K562 (cell line): ENCODE results near the gene ZDHHC12. TPM values are rescaled to one million over a fixed set of nuclear protein-coding genes. Genes with fewer than 3 reads are reported as not detected.

Experiments
- ARID2 ChIP-seq: fragments of 450-650 bp; IDR thresholded peaks from 2 replicates; pipeline ENCODE4 v1.6.1; 2017; ENCODE audit warnings: antibody characterized with exemption, mild to moderate bottlenecking
- ASH1L ChIP-seq: fragments of 450-650 bp; IDR thresholded peaks from 2 replicates; pipeline ENCODE4 v1.6.1; 2018; ENCODE audit warnings: borderline replicate concordance, mild to moderate bottlenecking, low read depth; ENCODE audit not compliant: partially characterized antibody
- DEAF1 ChIP-seq: fragments of 450-650 bp; formaldehyde crosslinking; IDR thresholded peaks from 2 replicates; pipeline ENCODE4 v1.4.0; 2020; ENCODE audit warnings: mild to moderate bottlenecking, moderate library complexity
- EP300 ChIP-seq: IDR thresholded peaks from 2 replicates; pipeline ENCODE4 v1.6.1; 2012; ENCODE audit warnings: low read length, improper control_type of control experiment
- GTF2F1 ChIP-seq: IDR thresholded peaks from 2 replicates; pipeline ENCODE4 v1.6.1; 2011; ENCODE audit warnings: low read depth, low read length, improper control_type of control experiment
- HDAC6 ChIP-seq: IDR thresholded peaks from 2 replicates; pipeline ENCODE4 v1.6.1; 2012; ENCODE audit warnings: low read depth, mild to moderate bottlenecking, control low read depth, inconsistent platforms, low read length, moderate library complexity
- HINFP ChIP-seq: fragments of 450-650 bp; conservative IDR thresholded peaks from 2 replicates; pipeline ENCODE4 v1.6.1; 2016; ENCODE audit warnings: missing genetic modification characterization, low read depth, mild to moderate bottlenecking, control low read depth, missing compliant biosample characterization
- LCOR ChIP-seq: sonication (generic); formaldehyde crosslinking; IDR thresholded peaks from 2 replicates; pipeline ENCODE4 v1.8.0; 2022; ENCODE audit warnings: mild to moderate bottlenecking, missing genetic modification reagents
- MBD1 ChIP-seq: fragments of 250-450 bp; sonication (Bioruptor Pico); IDR thresholded peaks from 2 replicates; pipeline ENCODE4 v1.8.0; 2022; ENCODE audit warnings: inconsistent platforms
- MEF2A ChIP-seq: IDR thresholded peaks from 2 replicates; pipeline ENCODE4 v1.6.1; 2011; ENCODE audit warnings: low read depth, mild to moderate bottlenecking, low read length, moderate library complexity; ENCODE audit not compliant: control insufficient read depth
- RB1 ChIP-seq: fragments of 450-650 bp; IDR thresholded peaks from 2 replicates; pipeline ENCODE4 v1.6.1; 2017; ENCODE audit warnings: low read depth, mild to moderate bottlenecking
- RBM14 ChIP-seq: fragments of 200-400 bp; formaldehyde crosslinking; IDR thresholded peaks from 2 replicates; pipeline ENCODE4 v1.6.1; 2018; ENCODE audit warnings: low read depth, mild to moderate bottlenecking, low read length, moderate library complexity, borderline replicate concordance; ENCODE audit not compliant: insufficient read depth
- TCFL5 ChIP-seq: fragments of 250-450 bp; sonication (Bioruptor Pico); conservative IDR thresholded peaks from 2 replicates; pipeline ENCODE4 v1.6.1; 2021; ENCODE audit warnings: mild to moderate bottlenecking, moderate library complexity, matching md5 sums
- ZNF224 ChIP-seq: sonication (generic); formaldehyde crosslinking; IDR thresholded peaks from 2 replicates; pipeline ENCODE4 v1.8.0; 2022; ENCODE audit warnings: mild to moderate bottlenecking, missing genetic modification reagents
- ZNF311 ChIP-seq: fragments of 250-450 bp; sonication (Bioruptor Pico); IDR thresholded peaks from 2 replicates; pipeline ENCODE4 v1.4.0; 2020; ENCODE audit warnings: mild to moderate bottlenecking, moderate library complexity
- ZNF830 ChIP-seq: fragments of 250-450 bp; sonication (Bioruptor Pico); IDR thresholded peaks from 2 replicates; pipeline ENCODE4 v1.5.0; 2021; ENCODE audit warnings: mild to moderate bottlenecking
- polyA plus RNA-seq, 8 experiments: library from polyadenylated mRNA; depleted of rRNA in 4 of 8; stranded (reverse) in 5 of 8; unstranded in 3 of 8; fragments of >200 nt; fragmentation: Nextera tagmentation in 2 of 8; fragmentation: Illumina TruSeq in 1 of 8; extraction: Ambion mirVana in 2 of 8; extraction: Trizol in 1 of 8; gene quantifications; 2 replicates each; pipeline versions ENCODE4 v1.2.1 to v1.2.3, GENCODE V29; 2011 to 2014; ENCODE audit warnings: inconsistent platforms in 1 of 8, missing spikeins in 1 of 8
- total RNA-seq, 7 experiments: library from RNA; depleted of rRNA in 6 of 7; stranded (reverse); fragments of >200 nt in 6 of 7; fragmentation: Illumina TruSeq in 2 of 7; extraction: Trizol in 2 of 7; gene quantifications; 2 replicates each; pipeline versions ENCODE4 v1.2.1 to v1.2.3, GENCODE V29; 2011 to 2021; ENCODE audit warnings: low replicate concordance in 1 of 7
- TF ChIP-seq, protein P1 (sequence below), 3 experiments: IDR thresholded peaks in 2 of 3; conservative IDR thresholded peaks in 1 of 3; 2 replicates each; pipeline ENCODE4 v1.5.1; 2011 to 2012; ENCODE audit warnings: low read length in 3 of 3, mild to moderate bottlenecking in 3 of 3, control low read depth in 2 of 3, improper control_type of control experiment in 1 of 3, inconsistent platforms in 1 of 3, low read depth in 1 of 3, mixed read lengths in 1 of 3, moderate library complexity in 1 of 3; ENCODE audit not compliant: insufficient read depth in 2 of 3
- TF ChIP-seq, protein P2 (sequence below): fragments of 250-450 bp; sonication (Bioruptor Pico); IDR thresholded peaks from 2 replicates; pipeline ENCODE4 v1.4.0; 2020; ENCODE audit warnings: mild to moderate bottlenecking, moderate library complexity

ZDHHC12 gene
- total and polyA plus RNA-seq, 9 of the 15 experiments (the other 6 are each of a cell fraction or from before 2014, with no cell fraction given): 0.21 to 38.0 (median 13.8) TPM

DNA sequence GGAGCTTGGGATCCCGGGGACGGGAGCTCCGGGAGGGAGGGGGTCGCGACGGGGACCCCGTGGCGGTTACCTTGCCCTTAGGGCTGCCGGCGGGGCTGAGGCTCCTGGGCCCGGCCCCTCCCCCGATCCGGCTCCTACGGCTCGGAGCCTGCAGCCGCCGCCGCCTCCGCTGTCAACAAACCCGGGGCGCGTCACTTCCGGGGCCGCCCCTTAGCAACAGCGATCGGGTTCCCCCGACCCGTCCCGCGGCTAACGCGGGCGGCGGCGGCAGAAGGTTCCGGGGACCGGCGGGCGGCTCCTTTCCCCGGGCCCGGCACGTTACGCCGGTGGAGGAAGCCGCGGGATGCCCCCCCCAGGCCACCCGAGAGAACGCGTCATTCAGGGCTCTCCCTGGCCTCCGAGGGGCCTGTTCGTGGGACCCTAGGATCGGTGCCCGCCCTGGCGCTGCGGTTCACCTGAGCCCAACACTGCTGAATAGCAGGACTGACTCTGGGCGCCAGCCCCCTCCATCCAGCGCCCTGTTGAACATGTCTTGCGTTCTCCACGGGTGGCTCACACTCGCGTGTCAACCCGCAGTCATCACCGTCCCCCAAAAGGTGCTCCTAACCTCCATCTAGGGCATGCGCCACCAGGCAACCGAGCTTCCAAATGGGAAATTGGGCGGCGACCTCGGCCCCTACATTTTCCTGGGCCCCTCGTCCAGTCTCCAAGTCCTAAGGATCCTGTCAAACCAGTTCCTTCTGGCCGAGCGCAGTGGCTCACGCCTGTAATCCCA is 48.0 kb upstream of the ZDHHC12 start, which contains the start of gene ZER1 (continued):
- TF ChIP-seq DEAF1 (CRISPR knock-in tag) (0 out of 2 replicates have a peak, but pooled peaks have one; percentile 5), MEF2A (peak; percentile 65), ASH1L (no peak), HDAC6 (no peak), ARID2 (no peak), HINFP (tag) (no peak), GTF2F1 (no peak), RB1 (peak; percentile 99), RBM14 (no peak), ZNF311 (CRISPR knock-in tag) (no peak), LCOR (peak; percentile 90), TCFL5 (CRISPR knock-in tag) (no peak), ZNF224 (CRISPR knock-in tag) (no peak), ZNF830 (CRISPR knock-in tag) (no peak), MBD1 (CRISPR knock-in tag) (no peak), EP300 (peak; percentile 51; the same call in 1 of the 2 replicates)
- TF ChIP-seq, protein P1, sequence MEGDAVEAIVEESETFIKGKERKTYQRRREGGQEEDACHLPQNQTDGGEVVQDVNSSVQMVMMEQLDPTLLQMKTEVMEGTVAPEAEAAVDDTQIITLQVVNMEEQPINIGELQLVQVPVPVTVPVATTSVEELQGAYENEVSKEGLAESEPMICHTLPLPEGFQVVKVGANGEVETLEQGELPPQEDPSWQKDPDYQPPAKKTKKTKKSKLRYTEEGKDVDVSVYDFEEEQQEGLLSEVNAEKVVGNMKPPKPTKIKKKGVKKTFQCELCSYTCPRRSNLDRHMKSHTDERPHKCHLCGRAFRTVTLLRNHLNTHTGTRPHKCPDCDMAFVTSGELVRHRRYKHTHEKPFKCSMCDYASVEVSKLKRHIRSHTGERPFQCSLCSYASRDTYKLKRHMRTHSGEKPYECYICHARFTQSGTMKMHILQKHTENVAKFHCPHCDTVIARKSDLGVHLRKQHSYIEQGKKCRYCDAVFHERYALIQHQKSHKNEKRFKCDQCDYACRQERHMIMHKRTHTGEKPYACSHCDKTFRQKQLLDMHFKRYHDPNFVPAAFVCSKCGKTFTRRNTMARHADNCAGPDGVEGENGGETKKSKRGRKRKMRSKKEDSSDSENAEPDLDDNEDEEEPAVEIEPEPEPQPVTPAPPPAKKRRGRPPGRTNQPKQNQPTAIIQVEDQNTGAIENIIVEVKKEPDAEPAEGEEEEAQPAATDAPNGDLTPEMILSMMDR (IDR thresholded peaks at IDR 0.05 in 2 of 3, conservative IDR thresholded peaks at IDR 0.05 in 1 of 3; ENCODE audit: insufficient read depth in 2 of 3, low read depth in 1 of 3, low read length in 3 of 3): peak in 1 of 3 experiments; percentile 3; a peak in 1 of 6 replicates
- TF ChIP-seq, protein P2, sequence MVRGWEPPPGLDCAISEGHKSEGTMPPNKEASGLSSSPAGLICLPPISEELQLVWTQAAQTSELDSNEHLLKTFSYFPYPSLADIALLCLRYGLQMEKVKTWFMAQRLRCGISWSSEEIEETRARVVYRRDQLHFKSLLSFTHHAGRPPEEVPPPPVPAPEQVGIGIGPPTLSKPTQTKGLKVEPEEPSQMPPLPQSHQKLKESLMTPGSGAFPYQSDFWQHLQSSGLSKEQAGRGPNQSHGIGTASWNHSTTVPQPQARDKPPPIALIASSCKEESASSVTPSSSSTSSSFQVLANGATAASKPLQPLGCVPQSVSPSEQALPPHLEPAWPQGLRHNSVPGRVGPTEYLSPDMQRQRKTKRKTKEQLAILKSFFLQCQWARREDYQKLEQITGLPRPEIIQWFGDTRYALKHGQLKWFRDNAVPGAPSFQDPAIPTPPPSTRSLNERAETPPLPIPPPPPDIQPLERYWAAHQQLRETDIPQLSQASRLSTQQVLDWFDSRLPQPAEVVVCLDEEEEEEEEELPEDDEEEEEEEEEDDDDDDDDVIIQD (CRISPR knock-in tag): no peak
